Stimulated activated CD4-positive, alpha-beta T cell treated with anti-CD3 and anti-CD28 coated beads, Interleukin-1b, Interleukin-23, amount 100 ng/mL, for 1 hour (primary cell): ENCODE results near the gene BOD1L2.

Experiments
- DNase-seq, 2 donors: peaks; one replicate each; pipeline ENCODE4 v3.0.0-alpha.2; 2020; ENCODE audit warnings: low read depth in 2 of 2

BOD1L2 gene

DNA sequence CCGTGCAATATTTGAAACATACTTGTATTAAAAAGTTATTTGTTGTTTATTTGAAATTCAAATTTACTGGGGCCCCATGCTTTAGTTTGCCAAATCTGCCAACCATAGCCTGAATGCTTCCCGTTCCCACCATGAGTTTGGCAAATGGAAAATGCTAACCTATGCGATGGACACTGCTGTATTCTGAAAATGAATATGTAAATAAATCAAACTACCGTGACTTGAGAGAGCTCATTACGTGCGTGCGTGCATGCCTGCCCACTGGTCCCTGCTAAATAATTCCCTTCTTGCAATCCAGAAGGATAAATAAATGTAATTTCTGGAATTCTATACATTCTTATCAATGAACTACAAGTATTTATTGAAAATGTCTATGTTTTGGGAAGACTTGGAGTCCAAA lies 3.2 kb downstream of the BOD1L2 start:
- no peak for DNase-seq

GRCh38 chr18:57150828-57151227 lies 3.9 kb downstream of the BOD1L2 start:
- DNase-seq, result no peak

DNA sequence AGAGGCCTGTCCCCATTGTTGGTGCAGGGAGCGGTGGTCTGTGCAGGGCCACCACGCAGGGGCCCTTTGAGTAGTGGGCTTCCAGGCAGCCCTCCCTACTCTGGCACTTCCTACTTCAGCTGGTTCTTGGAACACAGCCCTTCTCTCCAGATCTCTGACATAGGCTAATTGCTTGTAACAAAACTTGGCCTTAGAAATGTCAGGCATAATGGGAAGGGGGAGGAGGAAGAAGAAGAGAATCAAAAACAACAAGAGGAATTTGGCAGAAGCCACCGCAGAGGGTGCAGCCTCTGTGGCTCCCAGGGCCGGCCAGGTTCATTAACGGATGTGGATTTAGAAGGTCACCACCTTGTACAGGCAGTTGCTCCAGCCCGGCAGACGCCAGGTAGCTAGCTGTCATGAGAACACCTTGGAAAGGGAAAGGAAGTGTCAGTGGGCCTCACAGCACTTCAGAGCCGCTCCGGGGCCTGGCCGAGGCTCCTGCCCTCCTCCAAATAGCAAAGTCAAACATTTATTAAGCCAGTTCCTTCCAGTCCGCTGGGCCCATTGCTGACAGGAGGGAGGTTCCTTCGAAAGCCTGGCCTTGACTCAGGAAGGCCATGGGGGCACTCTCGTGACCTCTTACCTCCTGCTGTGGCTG lies 7.4 kb downstream of the BOD1L2 start:
- no peak for DNase-seq

DNA sequence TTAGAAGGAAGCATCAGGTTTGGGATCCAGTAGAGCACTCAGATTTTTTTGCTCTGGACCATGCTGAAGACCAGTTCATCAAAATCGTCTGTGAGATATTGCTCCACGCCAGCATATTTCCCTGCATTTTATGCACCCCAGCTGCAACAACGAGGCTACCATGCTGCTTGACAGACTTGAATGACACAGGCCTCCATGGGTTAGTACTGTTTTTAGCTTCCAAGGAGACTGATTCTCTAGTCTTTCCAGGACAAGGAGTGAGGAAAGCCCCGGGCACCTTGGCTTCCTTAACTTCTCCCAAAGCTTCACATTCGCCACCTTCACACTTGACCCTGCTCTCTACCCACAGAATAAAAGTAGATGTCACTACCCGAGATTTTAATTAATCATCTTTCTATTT lies 17.5 kb downstream of the BOD1L2 start:
- no peak for DNase-seq

DNA sequence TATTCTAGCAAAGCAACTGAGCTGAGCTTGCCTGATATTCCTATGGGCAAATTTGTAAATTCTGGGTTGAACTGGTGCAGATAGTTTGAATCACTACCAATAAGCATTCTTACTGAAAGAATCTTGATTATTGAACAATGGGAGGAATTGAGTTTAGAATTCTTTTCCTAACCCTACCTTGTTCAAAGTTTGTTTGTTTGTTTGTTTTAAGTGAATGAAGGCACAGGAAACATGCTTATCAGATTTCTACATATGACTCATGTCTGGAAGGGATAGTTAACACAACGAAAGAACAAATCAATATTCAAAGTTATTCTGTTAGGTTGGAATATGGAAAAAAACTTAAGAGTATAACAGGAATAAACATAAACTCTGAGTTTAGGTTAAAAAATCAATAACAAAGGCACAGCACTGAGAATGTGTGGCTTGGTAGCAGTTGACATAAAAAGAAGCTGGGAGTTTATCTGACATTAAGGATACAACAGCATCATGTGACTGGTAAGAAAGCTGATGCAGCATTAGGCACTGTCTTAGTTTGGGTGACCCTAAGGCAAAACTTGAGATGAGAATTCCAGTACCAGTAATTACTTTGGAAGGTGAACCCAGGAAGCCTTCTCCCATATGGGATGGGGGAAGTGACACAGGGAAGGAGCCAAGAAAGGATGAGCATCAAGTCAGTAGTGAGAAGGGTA lies 20.9 kb downstream of the BOD1L2 start:
- DNase-seq, result no peak

GRCh38 chr18:57171026-57171425 lies 24.1 kb downstream of the BOD1L2 start:
- DNase-seq, result no peak

DNA sequence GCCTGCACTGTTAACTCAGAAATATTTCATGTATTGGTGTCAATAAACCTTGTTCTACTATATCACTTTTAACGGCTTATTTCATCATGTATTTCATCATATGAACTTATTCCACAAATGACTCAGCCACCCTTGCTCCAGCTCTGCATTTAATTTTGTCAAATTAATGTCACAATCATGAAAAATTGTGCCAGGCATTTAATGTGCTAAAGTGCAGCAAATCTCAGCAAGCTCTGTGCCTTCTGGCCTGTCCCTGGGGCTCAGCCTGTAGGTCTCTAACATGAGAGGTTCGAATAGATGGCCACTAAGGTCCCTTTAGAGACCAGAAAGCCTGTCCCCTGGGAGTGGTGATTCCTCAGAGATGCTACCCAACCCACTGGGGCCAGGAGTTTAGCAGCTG lies 28.6 kb downstream of the BOD1L2 start:
- no peak for DNase-seq

DNA sequence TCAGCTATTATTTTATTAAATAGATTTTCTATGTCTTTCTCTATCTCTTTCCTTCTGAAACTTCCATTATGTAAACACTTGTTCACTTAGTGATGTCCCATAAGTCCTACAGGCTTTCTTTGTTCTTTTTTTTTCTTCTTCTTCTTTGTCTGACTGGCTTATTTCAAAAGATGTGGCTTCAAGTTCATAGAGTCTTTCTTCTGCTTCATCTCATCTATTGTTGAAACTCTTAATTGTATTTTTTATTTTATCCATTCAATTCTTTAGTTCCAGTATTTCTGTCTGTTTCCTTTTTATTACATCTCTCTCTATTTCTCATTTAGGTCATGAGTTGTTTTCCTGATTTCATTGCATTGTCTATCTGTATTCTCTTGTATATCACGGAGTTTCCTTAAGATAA lies 38.5 kb downstream of the BOD1L2 start:
- no peak for DNase-seq

DNA sequence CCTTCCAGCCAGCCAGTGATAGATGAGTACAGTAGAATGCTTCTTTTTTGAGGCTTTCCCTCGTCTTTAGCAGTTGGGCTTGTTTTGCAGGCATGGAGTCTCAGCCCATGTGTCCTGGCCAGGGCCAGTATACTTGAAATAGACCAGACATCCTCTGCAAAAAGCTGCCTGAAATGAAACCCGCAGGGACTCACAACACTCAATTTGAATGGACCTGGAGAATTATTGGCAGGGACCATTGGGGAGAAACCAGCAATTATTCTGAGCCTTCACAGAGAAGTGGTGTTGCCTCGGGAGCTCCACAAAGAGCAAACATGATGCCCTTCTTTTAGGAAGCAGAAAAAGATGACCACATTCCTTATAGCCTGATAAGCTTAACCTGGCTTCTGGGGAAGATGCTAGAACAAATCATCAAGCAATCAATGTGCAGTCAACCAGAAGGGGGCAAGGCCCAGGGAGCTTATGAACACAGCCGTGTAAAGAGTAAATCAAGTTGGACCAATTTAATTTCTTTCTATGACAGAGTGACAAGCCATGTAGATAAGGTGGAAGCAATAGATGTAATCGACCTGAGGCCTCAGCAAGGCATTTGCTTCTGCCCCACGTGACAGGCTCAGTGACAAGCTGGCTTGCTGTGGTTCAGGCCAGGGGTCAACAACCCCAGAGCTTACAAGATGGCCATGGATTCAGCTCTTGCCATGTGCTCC lies 42.1 kb downstream of the BOD1L2 start:
- DNase-seq, result no peak

DNA sequence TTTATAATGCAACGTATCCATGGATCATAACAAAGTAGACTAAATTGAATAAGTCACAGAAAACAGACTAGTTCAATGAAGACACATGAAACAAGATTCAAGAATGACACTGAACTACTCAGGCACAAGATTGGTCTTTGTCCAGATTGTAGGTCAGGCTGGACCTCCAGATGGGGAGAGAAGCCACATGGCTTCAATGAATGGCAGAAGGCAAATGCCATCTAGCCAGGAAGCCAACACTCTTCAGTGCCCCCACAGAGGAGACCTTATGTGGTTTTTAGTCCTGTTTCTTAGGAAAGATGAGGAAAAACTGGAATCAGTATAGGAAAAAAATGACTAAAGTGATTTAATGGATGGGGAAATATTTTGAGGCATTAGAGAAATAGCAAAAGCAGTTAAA lies 43.1 kb downstream of the BOD1L2 start:
- no peak for DNase-seq

- DNase-seq, result no peak
Measured at GRCh38 chr18:57194070-57194469, 47.2 kb downstream of the BOD1L2 start.

GRCh38 chr18:57194622-57195021 lies 47.7 kb downstream of the BOD1L2 start:
- no peak for DNase-seq

GRCh38 chr18:57195341-57195740 lies 48.5 kb downstream of the BOD1L2 start:
- DNase-seq, result no peak

DNA sequence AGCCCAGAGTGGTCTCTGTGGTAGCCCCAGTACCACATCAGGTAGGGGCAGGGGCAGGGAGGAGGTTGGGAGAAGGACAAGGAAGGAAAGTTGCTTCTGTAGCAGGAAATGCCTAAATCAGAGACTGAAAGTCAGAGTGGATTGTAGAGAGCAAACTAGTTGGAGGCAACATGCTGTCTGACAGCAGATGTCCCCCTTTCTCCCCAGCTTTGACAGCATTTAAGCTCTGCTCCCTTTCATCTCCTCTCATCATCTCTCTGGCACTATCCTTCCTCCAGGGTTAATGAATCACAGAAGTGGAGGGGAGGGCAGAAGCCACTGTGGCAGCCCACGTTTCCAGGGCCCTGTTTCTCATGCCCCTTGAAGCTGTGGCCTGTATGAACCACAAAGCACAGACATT lies 50.4 kb downstream of the BOD1L2 start:
- no peak for DNase-seq

DNA sequence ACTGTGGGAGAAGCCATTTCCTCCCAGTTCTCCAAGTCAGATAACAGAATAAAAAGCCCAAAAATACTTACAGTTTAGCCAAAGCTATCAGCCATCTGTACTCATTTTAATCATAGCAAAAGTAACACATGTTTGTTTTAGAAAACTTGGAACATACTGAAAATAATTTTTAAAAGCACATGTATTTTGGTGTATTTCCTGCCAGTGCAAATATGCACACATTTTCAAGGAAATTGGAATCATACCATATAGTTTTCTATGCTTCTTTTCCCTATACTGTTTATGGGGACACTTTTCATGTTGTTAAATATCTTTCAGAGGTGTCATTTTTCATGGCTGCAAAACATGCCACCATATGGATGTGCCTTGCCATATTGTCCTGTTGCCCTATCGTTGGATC lies 51.2 kb downstream of the BOD1L2 start:
- no peak for DNase-seq
